G401.6 (cell line): ENCODE data around the gene ISOC2.
"Not testable (repeated sequence)": the region's sequence is repeated elsewhere in the genome, so short reads cannot be mapped to it uniquely, and the experiment has no call there.

Experiments used
- FAIRE-seq: peaks from 2 replicates; lab custom pipeline; 2012; peaks lifted over from hg19 to GRCh38; lab: Jason Lieb, UNC

The ISOC2 gene

DNA sequence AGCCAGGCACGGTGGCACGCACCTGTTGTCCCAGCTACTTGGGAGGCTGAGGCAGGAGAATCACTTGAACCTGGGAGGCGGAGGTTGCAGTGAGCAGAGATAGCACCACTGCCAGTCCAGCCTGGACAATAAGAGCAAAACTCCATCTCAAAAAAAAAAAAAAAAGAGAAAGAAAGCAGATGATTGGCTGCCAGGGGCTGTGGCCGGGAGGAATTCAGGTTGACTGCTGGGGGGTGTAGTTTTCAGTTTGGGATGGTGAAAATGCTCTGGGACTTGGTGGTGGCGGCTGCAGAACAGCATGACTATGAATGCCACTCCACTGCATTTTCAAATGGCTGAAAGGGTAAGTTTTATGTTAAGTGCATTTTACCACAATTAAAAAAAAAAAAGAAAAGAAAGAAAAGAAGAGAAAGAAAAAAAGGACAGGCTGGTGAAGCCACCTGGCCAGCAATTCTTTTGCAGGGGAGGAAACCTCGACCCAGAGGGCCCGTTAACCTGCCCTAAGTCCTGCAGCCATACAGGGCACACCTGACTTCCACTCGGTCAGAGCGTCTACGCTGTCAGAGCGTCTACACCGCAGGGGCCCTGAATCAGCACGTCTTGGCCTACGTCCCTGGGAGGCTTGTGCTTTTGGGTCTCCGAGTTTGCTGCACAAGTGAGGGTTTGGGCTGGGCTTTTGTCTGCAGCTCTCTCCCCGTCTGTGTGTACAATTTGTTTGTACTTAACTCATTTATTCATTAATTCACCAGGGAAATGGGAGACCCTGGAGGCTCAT is 3.6 kb downstream of the ISOC2 start:
- FAIRE-seq: peak; percentile 6

DNA sequence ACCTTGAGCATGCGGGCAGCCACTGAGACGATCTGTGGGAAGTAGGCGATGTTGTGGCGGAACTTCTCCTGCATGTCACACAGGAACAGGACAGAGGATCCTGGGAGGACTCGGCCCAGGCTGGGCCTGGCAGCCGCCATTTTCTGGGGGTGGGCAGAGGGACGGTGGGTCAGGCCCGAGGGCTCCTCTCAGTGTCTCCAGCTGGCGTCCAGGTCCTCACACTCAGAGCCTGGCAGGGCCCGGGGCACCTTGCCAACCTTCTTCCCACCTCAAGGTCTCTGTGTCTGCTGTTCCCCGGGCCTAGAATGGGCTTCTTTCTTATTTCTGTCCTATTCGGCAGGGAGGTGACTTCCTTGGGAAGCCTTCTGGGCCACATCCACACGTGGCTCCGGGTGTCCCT is 5.1 kb downstream of the ISOC2 start:
- FAIRE-seq: no peak

DNA sequence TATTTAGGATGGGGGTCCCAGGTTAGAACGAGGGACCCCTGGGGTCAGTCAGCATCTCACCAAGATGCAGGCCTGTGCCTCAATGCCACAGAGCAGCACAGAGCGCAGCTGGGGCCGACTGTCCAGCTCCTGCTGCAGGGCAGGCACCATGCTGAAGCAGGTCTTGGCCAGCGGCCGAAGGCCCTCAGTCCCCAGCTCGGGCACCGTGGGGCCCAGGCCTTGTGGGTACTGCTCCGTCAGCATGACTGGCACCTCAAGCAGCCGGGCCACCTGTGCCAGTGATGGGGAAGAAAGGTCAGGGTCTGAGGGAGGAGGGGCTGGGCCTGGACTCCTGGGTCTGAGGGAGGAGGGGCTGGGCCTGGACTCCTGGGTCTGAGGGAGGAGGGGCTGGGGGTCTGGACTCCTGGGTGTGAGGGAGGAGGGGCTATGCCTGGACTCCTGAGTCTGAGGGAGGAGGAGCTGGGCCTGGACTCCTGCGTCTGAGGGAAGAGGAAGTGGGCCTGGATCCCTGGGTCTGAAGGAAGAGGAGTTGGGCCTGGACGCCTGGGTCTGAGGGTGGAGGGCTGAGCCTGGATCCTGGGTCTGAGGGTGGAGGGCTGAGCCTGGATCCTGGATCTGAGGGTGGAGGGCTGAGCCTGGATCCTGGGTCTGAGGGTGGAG is 5.7 kb downstream of the ISOC2 start:
- no peak for FAIRE-seq

DNA sequence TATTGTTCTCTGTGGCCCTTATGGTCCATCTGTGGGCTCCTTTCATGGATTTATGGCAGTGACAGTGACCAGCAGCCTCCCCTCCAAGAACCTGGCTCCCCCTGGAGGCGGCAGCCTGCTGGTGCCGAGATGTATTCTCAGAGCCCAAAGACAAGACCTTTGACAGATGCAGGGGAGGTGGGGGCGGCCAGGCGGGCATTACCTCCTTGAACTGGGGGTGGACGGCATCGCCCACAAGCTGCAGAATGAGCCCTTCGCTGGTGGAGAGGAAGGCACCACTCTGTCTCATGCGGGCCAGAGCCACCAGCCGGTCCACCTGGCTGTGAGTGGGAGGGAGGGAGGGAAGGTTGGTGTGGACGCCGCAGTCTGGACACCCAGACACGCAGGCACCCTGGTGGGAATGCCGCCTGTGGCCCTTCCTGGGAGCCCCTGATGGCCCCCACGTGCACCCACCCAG is 6.6 kb downstream of the ISOC2 start:
- no peak for FAIRE-seq

DNA sequence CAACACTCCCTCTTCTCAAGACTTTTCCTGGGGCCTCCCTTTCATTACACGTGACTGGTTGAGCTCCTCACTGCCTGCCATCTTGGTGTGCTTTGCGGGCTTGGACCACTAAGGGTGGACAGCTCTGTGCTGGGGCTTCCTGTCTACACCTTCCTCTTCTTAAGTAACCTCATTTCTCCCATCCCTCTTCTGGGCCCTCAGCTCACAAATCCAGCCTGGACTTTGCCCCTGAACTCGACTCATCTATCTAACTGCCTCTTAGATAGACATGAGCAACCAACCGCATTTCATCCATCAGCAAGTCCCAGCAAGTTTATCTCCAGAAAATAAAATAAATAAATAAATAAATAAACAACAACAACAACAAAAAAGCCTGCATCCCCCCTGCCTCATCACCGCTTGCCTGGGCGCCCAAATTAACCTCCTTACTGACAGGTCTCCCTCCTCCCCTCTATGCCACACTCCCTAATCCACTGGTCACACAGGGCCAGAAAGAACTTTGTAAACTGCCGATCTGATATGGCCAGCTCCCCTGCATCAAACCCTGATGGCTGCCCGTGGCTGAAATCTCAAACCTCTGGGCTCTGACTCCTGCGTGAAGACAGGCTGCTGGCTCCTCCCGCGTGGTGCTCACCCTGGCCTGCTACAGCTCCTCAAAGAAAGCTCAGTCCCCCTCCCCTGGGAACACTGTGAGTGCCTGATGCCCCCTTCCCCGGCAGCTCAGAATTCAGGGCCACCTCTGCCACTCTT is 7.8 kb downstream of the ISOC2 start:
- no peak for FAIRE-seq

DNA sequence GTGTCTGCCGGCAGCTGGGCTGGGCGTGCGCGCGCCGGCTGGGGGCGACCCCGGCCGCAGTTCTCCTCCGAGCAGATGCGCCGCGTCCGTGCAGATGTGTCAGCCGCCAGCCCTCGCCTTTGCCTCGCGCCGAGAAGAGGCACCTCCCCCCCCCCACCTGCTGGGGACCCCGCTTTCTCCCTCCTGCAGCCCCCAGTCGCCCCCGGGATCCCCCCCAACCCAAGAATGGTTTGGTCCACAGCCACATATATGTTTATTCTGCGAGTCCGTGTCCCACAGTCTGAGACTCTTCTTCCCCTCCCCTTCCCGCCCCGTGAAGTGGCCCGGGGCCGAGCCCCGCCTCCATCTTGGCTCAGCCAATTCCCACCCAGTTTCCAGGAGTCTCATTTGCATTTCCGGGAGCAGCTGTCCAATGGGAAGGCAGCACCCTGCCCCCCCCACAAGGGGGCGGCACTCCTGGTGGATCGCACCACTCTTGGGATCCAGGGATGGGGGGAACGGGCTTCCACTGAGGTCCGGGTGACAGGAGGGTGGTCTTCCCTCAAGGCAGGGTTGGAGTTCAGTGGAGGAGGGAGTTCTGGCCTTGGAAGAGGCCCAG is 8.6 kb downstream of the ISOC2 start:
- FAIRE-seq: peak; percentile 83

DNA sequence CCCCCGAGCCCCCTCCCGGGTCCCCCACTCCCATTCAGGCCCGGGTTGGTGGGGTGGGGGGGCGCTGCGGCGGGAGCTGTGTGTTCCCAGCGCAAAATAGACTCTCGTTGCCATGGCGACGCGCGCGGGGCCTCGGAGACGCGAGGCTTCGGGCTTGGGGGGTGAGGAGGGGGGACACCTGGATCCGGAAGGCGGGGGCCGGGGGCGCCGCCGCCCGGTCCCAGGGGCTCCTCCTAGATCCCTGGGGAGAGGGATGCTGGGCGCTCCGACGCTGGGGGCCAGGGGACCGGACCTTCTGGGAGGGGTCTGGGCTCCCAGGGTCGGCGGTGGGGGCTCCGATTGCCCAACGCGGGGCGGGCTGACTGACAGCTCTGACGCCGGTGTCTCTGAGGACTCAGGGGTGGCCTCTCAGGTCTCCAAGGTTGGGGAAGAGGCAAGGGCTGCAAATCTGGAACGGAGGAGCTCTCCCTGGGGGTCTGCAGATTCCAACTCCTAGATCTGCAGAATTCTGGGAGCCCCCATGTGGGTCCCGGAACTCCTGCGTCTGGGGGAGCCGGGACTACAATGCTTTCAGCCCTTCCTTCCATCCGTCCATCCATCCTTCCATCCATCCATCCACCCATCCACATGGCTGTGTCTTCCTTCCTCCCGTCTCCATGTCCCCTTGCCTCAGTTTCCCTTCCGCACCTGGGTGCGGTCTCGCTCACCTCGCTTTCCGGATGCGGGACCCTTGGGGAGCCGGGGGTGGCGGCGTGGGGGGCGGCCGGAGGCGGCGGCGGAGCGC is 9.3 kb downstream of the ISOC2 start:
- FAIRE-seq: no peak

DNA sequence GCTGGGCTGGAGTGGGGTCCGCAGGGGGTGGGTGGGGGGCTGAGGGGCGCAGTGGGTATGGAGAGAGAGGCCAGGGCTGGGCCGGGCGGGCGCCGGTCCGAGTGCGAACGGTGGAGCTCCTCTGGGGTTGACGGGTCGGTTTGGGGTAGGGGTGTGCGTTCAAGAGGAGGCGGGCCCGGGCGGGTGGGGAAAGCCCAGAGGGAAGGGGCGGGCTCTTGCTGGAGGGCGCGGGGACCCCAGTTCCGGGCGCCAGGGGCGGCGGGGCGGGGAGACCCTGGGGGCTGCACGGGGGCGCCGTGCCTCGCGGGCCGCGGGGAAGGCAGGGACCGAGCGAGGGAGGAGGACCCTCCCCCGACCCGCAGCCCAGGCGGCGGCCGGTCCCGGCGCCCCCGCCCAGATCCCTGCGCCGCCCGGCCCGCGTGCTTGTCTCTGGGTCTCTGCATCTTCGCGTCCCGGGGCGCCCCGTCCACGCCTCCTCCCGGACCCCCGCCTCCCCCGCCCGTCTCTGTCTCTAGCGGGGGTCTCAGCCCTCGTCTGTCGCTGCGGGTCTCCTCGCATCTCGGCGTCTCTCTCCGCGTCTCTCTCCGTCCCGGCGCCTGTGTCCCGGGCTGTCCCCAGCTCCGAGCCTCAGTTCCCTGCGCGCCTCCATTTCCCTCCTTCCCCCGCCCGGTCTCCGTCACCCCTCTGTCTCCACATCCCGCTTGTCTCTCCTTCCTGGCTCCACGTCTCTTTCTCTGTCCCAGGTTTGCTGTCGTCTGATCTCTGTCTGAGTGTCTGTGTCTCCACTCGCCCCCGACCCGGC is 10.1 kb downstream of the ISOC2 start:
- no peak for FAIRE-seq

DNA sequence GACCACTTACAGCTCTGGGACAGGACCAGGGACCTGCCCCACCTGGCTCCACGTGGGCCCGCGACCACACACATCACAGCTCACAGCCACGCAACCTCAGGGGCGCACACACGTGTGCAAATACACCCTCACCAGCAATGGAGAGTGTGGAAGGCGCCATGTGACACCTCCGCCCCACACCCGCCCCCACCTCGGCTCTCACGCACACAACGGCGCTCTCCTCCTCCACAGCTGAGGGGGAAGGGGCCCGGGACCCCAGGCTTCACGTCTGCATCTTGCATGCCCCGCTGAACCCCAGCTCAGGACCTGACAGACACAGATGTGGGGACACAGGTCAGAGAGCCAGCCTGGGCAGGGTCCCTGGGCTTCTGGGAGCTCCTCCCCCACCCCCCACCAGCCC is 12.0 kb downstream of the ISOC2 start:
- FAIRE-seq: no peak

DNA sequence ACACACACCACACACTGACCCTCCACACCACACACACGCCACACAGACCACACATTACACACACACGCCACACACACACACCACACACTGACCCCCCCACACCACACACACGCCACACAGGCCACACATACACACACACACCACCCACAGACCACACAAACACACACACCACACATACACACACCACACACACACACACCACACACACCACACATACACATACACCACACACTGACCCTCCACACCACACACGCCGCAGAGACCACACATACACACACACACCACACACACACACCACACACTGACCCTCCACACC is 13.3 kb downstream of the ISOC2 start:
- not testable (repeated sequence) for FAIRE-seq

DNA sequence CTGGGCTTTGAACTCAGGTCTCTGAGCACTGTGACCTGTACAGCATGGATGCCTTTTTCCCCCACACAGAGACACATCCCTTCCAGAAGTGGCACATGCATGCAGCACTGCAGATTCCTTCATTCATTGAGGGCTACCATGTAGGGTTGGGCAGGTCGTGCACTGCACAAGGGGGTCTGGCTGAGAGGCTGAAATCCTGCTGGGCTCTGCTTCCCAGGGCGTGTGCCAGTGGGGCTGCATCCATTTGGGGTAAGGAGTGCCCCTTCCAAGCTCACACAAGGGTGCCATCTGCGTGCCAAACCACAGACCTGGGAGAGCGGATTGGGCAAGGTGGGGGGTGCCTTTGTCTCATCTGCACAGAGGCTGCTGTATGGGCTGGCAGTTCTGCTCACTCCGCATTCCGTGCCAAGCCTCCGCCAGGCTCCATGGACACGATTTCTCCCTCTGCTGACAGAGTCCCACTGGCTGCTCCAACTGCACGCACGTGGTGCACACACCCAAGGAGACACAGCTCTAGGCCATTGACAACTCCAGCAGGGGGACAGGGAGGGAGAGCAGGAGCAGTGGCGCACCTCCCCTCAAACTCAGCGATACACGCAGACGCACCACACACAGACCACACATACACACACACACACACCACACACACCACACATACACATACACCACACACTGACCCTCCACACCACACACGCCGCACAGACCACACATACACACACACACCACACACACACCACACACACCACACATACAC is 13.8 kb downstream of the ISOC2 start:
- no peak for FAIRE-seq

DNA sequence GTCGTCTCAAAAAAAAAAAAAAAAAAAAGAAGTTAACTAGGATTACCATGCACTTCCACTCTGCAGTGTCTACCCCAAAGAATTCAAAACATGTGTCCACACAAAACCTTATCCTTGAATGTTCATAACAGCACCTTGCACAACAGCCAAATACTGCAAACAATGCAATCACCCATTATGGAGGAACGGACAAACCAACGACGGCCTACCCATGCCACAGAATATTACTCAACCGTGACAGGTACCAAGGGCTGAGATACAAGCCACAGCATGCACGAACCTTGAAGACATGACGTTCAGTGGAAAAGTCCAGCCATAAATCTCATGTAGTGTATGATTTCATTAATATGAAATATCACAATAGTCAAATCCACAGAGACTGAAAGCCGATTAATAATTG is 15.4 kb downstream of the ISOC2 start:
- FAIRE-seq: no peak

DNA sequence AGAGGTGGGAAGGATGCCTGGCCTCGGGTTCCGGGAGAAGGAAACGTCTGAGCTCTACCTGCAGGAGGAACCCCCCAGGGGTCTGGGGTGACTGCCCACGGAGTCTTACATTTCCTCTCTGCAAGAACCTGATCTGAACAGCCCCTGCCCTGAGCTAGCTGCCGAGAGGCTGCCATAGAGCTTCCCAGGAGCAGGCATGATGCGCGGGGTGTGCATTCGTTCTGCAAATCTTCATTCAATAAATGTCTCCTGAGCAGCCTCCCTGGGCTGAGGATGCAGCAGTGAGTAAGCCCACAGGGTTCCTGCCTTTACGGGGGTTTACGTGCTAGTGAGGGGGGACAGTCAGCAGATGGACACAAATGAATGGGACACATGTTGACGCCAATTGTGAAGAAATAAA is 16.8 kb downstream of the ISOC2 start:
- FAIRE-seq: no peak

DNA sequence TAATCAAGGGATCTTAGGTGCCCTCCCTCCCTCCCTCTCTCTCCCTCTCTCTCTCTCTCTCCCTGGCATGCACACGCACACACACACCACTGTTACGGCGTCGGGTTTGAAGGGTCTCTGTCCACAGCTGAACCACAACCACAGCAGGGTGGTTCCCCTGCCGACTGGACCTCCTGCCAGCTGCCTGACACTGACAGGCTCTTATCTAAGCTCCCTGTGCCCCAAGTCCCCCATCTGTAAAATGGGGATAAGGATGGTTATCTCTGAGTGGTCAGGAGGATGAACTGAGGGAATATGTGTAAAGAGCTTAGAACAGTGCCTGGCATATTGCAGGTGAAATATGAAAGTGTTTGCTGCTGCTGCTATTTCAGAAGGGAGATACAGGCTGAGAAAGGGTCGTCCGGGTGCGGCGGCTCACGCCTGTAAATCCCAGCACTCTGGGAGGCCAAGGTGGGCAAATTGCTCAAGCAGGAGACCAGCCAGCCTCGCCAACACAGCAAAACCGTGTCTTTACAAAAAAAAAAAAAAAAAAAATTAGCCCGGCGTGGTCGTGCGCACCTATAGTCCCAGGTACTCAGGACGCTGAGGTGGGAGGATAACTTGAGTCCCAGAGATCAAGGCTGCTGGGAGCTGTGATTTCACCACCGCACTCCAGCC is 17.5 kb downstream of the ISOC2 start:
- no peak for FAIRE-seq

DNA sequence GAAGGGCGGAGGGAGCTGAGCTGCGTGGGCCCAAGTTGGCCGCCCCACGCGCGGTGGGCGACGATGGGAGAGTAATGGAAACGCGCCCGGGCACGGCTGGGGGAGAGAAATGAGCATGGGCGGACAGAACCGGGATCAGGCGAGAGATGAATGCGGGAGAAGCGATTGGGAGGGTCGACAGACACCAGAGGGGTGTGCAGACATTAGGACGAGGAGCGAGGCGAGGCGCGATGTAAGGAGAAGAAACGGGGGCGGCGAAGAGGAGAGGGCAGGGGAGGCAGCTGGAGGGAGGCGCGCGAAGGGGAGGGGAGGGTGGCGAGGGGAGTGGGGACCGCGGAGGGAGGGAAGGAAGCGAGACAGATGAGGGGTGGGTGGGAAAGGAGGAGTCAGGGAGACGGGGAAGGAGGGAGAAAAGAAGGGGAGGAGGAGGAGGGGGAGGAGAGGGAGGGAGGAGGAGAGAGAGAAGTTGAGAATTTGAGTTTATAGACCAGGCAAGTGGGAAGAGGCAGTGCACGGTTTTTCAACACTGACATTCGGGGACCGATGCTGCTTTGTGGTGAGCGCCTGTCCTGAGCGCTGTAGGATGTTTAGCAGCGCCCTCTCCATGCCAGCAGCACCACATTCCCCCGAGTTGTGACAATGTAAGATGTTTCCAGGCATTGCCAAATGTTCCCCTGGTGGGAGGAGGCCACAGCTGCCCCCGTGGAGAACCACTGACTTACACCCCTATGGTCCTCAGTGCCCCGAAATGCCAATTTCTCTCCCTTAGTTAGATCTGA is 18.2 kb downstream of the ISOC2 start, which contains the start of gene SHISA7:
TSS of gene SHISA7 (minus strand) at position 256 of the 779 bp plus-strand sequence. CDS start 437 bp downstream, outside the sequence.
- FAIRE-seq: no peak

DNA sequence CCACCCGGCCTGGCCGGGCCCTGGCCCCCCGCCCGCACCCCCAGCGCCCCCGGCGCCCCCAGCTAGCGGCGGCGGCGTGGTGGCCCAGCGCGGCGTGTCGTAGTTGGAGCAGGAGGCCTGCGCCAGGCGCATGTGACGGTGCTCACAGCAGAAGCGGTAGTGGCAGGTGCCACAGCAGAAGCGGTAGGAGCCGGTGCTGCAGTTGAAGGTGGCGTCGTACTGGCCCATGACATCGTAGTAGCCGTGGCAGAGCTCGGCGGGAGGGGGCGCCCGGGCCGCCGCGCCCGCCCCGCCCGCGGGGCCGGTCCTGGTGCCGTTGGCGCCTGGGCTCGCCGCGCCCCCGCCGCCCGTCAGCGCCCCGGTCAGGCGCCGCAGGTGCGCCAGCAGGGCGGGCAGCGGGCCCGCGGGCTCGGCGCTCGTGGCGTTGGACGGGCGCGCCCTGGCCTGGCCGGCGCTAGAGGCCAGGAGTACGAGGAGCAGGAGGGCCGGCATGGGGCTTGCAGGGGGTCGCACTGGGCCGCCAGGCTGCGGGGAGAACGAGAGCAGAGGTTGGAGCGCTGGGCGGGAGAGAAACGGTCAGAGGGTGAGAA is 19.0 kb downstream of the ISOC2 start:
- FAIRE-seq: no peak

DNA sequence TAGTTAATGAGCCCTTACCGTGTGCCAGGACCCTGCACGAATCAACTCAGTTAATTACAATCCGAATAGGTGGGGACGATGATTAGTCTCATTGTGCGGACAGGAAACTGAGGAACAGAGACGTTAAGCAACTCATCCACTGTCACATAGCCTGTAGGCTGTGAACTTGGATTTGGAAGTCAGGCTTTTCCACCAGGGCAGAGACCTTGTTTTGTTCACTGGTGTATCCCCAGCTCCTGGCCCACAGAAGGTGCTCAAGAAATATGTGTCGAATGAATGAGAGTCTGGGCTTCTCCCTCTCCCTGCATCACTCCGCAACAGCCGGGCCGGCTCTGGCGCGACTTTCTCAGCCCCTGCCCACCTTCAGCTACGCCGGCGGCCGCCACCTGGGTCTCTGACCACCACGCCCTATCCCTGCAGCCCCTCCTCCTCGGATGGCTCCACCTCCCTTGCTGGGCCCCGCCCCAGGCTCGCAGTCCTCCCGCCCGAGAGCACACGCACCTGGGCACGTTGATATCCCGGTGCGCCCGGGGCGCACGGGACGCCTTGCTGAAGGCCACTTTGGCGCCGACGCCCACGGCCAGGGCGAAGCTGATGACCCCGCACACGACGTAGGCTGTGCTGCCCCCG is 19.6 kb downstream of the ISOC2 start:
- FAIRE-seq: no peak

DNA sequence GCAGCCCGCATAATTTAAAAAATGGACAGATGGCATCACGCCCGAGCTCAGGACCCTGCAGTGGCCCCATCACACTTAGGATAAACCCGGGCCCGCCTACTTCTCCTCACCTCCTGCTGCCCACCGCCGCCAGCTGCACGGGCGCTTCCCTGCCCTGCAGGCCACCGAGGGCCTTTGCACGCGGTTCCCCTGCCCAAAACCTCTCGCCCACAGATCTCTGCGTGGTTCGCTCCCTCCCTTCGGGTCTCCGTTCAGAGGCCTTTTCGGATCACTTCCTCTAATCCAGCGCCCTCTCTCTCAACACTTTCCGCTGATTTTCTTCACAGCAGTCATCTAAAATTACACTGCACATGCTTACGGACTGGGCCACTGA is 20.1 kb downstream of the ISOC2 start:
- no peak for FAIRE-seq
